CD4-positive, alpha-beta T cell treated with Interleukin-4 for 4 hours (primary cell): ENCODE results near the gene CEP104.
A peak's percentile ranks its signal among the peaks of the same experiment; 100 is the strongest.

Source experiments
- DNase-seq: peaks from one replicate; pipeline ENCODE4 v3.0.0-alpha.2; 2020

Gene CEP104

GRCh38 chr1:3856923-3857790 is at the start of gene CEP104, which contains the start of gene DFFB:
Gene CEP104, minus strand, starts transcription at chr1:3857211. Its CDS starts 4,804 bp downstream, at chr1:3852407.
Gene DFFB, plus strand, starts transcription at chr1:3857476. Its CDS starts 128 bp downstream, at chr1:3857604.
- peak; percentile 99 for DNase-seq

GRCh38 chr1:3906672-3907020 is 49.6 kb upstream of the CEP104 start:
- no peak for DNase-seq

GRCh38 chr1:3905953-3906671 is 49.1 kb upstream of the CEP104 start:
- DNase-seq = no peak

- no peak for DNase-seq
These were observed 48.4 kb upstream of the CEP104 start for GRCh38 chr1:3905266-3905952.

- DNase-seq = no peak
These were observed 47.8 kb upstream of the CEP104 start for GRCh38 chr1:3904843-3905185.

GRCh38 chr1:3904006-3904842 is 47.2 kb upstream of the CEP104 start:
- no peak for DNase-seq

GRCh38 chr1:3903141-3904005 is 46.4 kb upstream of the CEP104 start:
- peak; percentile 26 for DNase-seq

- DNase-seq = peak; percentile 38
These were observed 45.6 kb upstream of the CEP104 start for GRCh38 chr1:3902571-3903091.

- peak; percentile 22 for DNase-seq
These were observed 45.1 kb upstream of the CEP104 start for GRCh38 chr1:3902111-3902511.

GRCh38 chr1:3900969-3901529 is 44.0 kb upstream of the CEP104 start:
- DNase-seq = peak; percentile 89

GRCh38 chr1:3900150-3900968 is 43.3 kb upstream of the CEP104 start, which contains the start of gene C1orf174:
Gene C1orf174, minus strand, starts transcription at chr1:3900272. Its CDS starts 86 bp downstream, at chr1:3900186.
- DNase-seq = peak; percentile 99

- DNase-seq = peak; percentile 17
These were observed 42.7 kb upstream of the CEP104 start for GRCh38 chr1:3899754-3900149.

- no peak for DNase-seq
These were observed 42.2 kb upstream of the CEP104 start for GRCh38 chr1:3898994-3899753.

- no peak for DNase-seq
These were observed 41.4 kb upstream of the CEP104 start for GRCh38 chr1:3898475-3898735.

GRCh38 chr1:3896396-3897000 is 39.5 kb upstream of the CEP104 start:
- no peak for DNase-seq

- DNase-seq = no peak
These were observed 38.9 kb upstream of the CEP104 start for GRCh38 chr1:3895951-3896325.

- DNase-seq = no peak
These were observed 38.4 kb upstream of the CEP104 start for GRCh38 chr1:3895279-3895950.

- no peak for DNase-seq
These were observed 37.7 kb upstream of the CEP104 start for GRCh38 chr1:3894626-3895278.
